WTC11 (cell line): ENCODE results near the gene TIMM23B. TPM values are rescaled to one million over a fixed set of nuclear protein-coding genes. Genes with fewer than 3 reads are reported as not detected.
A peak's percentile ranks its signal among the peaks of the same experiment; 100 is the strongest.
"Not testable (repeated sequence)": the region's sequence is repeated elsewhere in the genome, so short reads cannot be mapped to it uniquely, and the experiment has no call there.

Experiments used
- ATAC-seq: fragments of 200-7000 bp; cut with Tn5 transposase; 2 replicates; pipeline ENCODE4 v1.10.0; 2021; ENCODE audit warnings: mild to moderate bottlenecking, moderate library complexity
- Bru-seq: library from RNA; stranded (reverse); fragments of 400-500 nt; gene quantifications from one replicate; lab custom pipeline; 2021; lab: Mats Ljungman, UMichigan
- CTCF ChIA-PET: fragments of 300-600 bp; sonication (Branson Sonifier 250); formaldehyde crosslinking; loops from one replicate; lab custom pipeline; 2021; ENCODE audit warnings: antibody characterized with exemption; lab: Charles Lee
- POLR2A ChIA-PET: fragments of 350-600 bp; sonication (Branson Sonifier 250); formaldehyde crosslinking; loops from one replicate; lab custom pipeline; 2021; ENCODE audit warnings: antibody characterized with exemption; lab: Charles Lee
- DNase-seq: peaks from one replicate; pipeline ENCODE4 v3.0.0; 2021; ENCODE audit warnings: low spot score
- H3K27ac Mint-ChIP-seq: 2 replicates; pipeline ENCODE4 v1.8.0; 2021; ENCODE audit warnings: mixed read lengths
- H3K27me3 Mint-ChIP-seq: 2 replicates; pipeline ENCODE4 v1.8.0; 2021; ENCODE audit warnings: low read depth, mild to moderate bottlenecking, moderate library complexity, mixed read lengths
- H3K36me3 Mint-ChIP-seq: 2 replicates; pipeline ENCODE4 v1.8.0; 2021; ENCODE audit warnings: mixed read lengths
- H3K4me1 Mint-ChIP-seq: 2 replicates; pipeline ENCODE4 v1.8.0; 2022; ENCODE audit warnings: mixed read lengths
- H3K4me3 Mint-ChIP-seq: 2 replicates; pipeline ENCODE4 v1.8.0; 2021; ENCODE audit warnings: mild to moderate bottlenecking, moderate library complexity, mixed read lengths
- H3K9me3 Mint-ChIP-seq: 2 replicates; pipeline ENCODE4 v1.8.0; 2021; ENCODE audit warnings: mixed read lengths
- ETV6 ChIP-seq: sonication (generic); formaldehyde crosslinking; IDR thresholded peaks from 2 replicates; pipeline ENCODE4 v1.8.1; 2022; ENCODE audit warnings: mild to moderate bottlenecking, missing genetic modification reagents
- FOXK1 ChIP-seq: sonication (generic); formaldehyde crosslinking; IDR thresholded peaks from 2 replicates; pipeline ENCODE4 v1.8.0; 2022; ENCODE audit warnings: mild to moderate bottlenecking, moderate library complexity, missing genetic modification reagents
- FOXP1 ChIP-seq: sonication (generic); formaldehyde crosslinking; IDR thresholded peaks from 2 replicates; pipeline ENCODE4 v1.8.0; 2022; ENCODE audit warnings: missing genetic modification reagents, mild to moderate bottlenecking, moderate library complexity, borderline replicate concordance
- GABPB1 ChIP-seq: sonication (generic); formaldehyde crosslinking; IDR thresholded peaks from 2 replicates; pipeline ENCODE4 v1.8.1; 2023; ENCODE audit warnings: mild to moderate bottlenecking, missing genetic modification reagents
- JUN ChIP-seq: sonication (generic); formaldehyde crosslinking; IDR thresholded peaks from 2 replicates; pipeline ENCODE4 v1.8.0; 2023; ENCODE audit warnings: mild to moderate bottlenecking, missing genetic modification reagents
- MYBL2 ChIP-seq: sonication (generic); formaldehyde crosslinking; IDR thresholded peaks from 2 replicates; pipeline ENCODE4 v1.8.1; 2023; ENCODE audit warnings: mild to moderate bottlenecking, moderate library complexity, missing genetic modification reagents
- SP1 ChIP-seq: sonication (generic); formaldehyde crosslinking; conservative IDR thresholded peaks from 2 replicates; pipeline ENCODE4 v1.8.1; 2022; ENCODE audit warnings: missing genetic modification reagents
- TEAD1 ChIP-seq: sonication (generic); formaldehyde crosslinking; IDR thresholded peaks from 2 replicates; pipeline ENCODE4 v1.8.0; 2022; ENCODE audit warnings: mild to moderate bottlenecking, missing genetic modification reagents
- TEAD4 ChIP-seq: sonication (generic); formaldehyde crosslinking; IDR thresholded peaks from 2 replicates; pipeline ENCODE4 v1.8.0; 2022; ENCODE audit warnings: mild to moderate bottlenecking, missing genetic modification reagents
- long read RNA-seq, 3 experiments: library from RNA in 1 of 3; library from capped mRNA in 1 of 3; library from polyadenylated mRNA in 1 of 3; unstranded in 2 of 3; stranded (forward) in 1 of 3; transcript quantifications; one replicate each; pipeline ENCODE4 v2.0.0, GENCODE V29; 2021
- total RNA-seq: library from RNA; stranded (reverse); gene quantifications from 3 replicates; pipeline ENCODE4 v1.2.3, GENCODE V29; 2021
- TF ChIP-seq, protein P1 (sequence below): sonication (generic); formaldehyde crosslinking; IDR thresholded peaks from 2 replicates; pipeline ENCODE4 v1.8.0; 2023; ENCODE audit warnings: missing genetic modification reagents, mild to moderate bottlenecking, borderline replicate concordance
- TF ChIP-seq, protein P2 (sequence below): sonication (generic); formaldehyde crosslinking; IDR thresholded peaks from 2 replicates; pipeline ENCODE4 v1.8.1; 2023; ENCODE audit warnings: mild to moderate bottlenecking, missing genetic modification reagents, moderate library complexity
- TF ChIP-seq, protein P3 (sequence below): sonication (generic); formaldehyde crosslinking; IDR thresholded peaks from 2 replicates; pipeline ENCODE4 v1.8.0; 2022; ENCODE audit warnings: mild to moderate bottlenecking, missing genetic modification reagents
- TF ChIP-seq, protein P4 (sequence below): sonication (generic); formaldehyde crosslinking; IDR thresholded peaks from 2 replicates; pipeline ENCODE4 v1.8.0; 2022; ENCODE audit warnings: mild to moderate bottlenecking, missing genetic modification reagents

TIMM23B gene, protein sequence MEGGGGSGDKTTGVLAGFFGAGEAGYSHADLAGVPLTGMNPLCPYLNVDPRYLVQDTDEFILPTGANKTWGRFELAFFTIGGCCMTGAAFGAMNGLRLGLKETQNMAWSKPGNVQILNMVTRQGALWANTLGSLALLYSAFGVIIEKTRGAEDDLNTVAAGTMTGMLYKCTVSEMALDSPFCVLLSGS
- total RNA-seq = 18.4 to 19.9 TPM (median 18.7 TPM) in 3 replicates
- Bru-seq, nascent RNA = percentile 92 among the genes with signal in this experiment
- long read RNA-seq, experiment 1, transcript TIMM23B-201 (7 exons, 1,142 nt) = major isoform, 26 of 38 reads
- long read RNA-seq, experiment 1, transcript TIMM23B-203 (8 exons, 2,623 nt) = minor isoform, 6 of 38 reads
- long read RNA-seq, experiment 1, partial matches to known transcripts = 2 of 38 reads
- long read RNA-seq, experiment 1, other reads (novel, unspliced or antisense) = 4 of 38 reads
- long read RNA-seq, experiment 2, partial matches to known transcripts = 1 of 5 reads
- long read RNA-seq, experiment 2, other reads (novel, unspliced or antisense) = 2 of 5 reads
- long read RNA-seq, experiment 3, transcript TIMM23B-201 (7 exons, 1,142 nt) = major isoform, 7 of 7 reads
- long read RNA-seq, experiment 3, partial matches to known transcripts = 0 of 7 reads
- long read RNA-seq, experiment 3, other reads (novel, unspliced or antisense) = 0 of 7 reads

DNA sequence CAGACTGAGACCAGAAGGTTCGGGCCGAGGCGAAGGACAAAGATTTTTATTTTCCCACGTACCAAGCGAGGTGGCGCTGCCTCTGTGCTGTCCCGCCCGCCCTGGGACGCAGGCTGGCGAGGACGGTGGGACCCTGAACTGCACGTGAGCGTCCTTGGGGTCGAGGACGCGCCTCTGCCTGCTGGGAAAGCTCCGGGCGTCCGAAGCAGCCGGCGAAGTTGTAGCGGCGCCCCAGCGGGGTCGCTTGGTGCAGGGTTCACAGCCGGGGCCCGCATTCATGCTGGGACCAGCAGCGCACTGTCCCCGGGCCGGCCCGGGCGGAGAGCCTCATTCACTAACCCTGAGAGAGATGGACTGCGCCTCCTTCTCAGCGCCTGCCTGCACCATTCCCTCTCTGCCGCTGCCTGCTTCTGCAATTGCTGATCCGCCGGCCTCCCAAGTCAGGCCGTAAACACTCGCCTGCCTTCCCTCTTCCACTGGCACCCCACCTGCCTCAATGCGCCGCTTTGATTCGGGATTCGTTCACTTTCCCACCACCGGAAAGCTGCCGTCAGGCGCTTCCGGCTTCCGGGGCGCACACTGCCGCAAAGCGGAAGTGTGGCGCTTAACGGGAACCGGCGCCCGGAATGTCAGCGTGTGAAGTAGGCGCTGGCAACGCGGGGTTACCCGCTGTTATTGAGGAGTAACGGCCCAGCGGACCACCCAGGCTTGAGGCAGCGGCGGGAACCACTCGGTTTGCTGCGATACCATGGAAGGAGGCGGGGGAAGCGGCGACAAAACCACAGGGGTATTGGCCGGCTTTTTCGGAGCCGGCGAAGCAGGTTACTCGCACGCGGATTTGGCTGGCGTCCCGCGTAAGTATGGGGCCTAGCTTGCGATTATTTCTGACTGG is at the start of gene TIMM23B, which contains the start of gene PARG:
Gene TIMM23B (plus strand): TSS at position 607 of the 892 bp plus-strand sequence. CDS start 142 bp downstream, at position 749.
Gene PARG (minus strand): TSS at position 581 of the 892 bp plus-strand sequence. CDS start 302 bp downstream, at position 279.
- Mint-ChIP-seq H3K36me3 (peaks cover 14% of the 10 kb centered on the region), H3K27ac (peak within 1 kb of the TSS; percentile 97), H3K4me1 (peaks cover 12% of the 10 kb centered on the region), H3K4me3 (peak within 1 kb of the TSS; percentile 98)
- DNase-seq = peak; percentile 84
- H3K9me3 Mint-ChIP-seq = not testable (repeated sequence)
- POLR2A ChIA-PET = interaction anchor here (0.6 kb wide), 1 partner anchor 104 kb away, joined by 6 read pairs; no protein-coding TSS in a partner anchor
- TF ChIP-seq JUN (CRISPR knock-in tag) (peak; percentile 41; the same call in 1 of the 2 replicates), GABPB1 (CRISPR knock-in tag) (0 out of 2 replicates have a peak, but pooled peaks have one; percentile 54), MYBL2 (peak; percentile 62; the same call in 1 of the 2 replicates), ETV6 (peak; percentile 80), SP1 (CRISPR knock-in tag) (0 out of 2 replicates have a peak, but pooled peaks have one; percentile 39), TEAD4 (CRISPR knock-in tag) (peak; percentile 71), FOXK1 (CRISPR knock-in tag) (peak; percentile 59; the same call in 1 of the 2 replicates), FOXP1 (peak; percentile 13; the same call in 1 of the 2 replicates), TEAD1 (peak; percentile 92)
- TF ChIP-seq, protein P1, sequence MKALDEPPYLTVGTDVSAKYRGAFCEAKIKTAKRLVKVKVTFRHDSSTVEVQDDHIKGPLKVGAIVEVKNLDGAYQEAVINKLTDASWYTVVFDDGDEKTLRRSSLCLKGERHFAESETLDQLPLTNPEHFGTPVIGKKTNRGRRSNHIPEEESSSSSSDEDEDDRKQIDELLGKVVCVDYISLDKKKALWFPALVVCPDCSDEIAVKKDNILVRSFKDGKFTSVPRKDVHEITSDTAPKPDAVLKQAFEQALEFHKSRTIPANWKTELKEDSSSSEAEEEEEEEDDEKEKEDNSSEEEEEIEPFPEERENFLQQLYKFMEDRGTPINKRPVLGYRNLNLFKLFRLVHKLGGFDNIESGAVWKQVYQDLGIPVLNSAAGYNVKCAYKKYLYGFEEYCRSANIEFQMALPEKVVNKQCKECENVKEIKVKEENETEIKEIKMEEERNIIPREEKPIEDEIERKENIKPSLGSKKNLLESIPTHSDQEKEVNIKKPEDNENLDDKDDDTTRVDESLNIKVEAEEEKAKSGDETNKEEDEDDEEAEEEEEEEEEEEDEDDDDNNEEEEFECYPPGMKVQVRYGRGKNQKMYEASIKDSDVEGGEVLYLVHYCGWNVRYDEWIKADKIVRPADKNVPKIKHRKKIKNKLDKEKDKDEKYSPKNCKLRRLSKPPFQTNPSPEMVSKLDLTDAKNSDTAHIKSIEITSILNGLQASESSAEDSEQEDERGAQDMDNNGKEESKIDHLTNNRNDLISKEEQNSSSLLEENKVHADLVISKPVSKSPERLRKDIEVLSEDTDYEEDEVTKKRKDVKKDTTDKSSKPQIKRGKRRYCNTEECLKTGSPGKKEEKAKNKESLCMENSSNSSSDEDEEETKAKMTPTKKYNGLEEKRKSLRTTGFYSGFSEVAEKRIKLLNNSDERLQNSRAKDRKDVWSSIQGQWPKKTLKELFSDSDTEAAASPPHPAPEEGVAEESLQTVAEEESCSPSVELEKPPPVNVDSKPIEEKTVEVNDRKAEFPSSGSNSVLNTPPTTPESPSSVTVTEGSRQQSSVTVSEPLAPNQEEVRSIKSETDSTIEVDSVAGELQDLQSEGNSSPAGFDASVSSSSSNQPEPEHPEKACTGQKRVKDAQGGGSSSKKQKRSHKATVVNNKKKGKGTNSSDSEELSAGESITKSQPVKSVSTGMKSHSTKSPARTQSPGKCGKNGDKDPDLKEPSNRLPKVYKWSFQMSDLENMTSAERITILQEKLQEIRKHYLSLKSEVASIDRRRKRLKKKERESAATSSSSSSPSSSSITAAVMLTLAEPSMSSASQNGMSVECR = peak; percentile 56; the same call in 1 of the 2 replicates
- TF ChIP-seq, protein P2, sequence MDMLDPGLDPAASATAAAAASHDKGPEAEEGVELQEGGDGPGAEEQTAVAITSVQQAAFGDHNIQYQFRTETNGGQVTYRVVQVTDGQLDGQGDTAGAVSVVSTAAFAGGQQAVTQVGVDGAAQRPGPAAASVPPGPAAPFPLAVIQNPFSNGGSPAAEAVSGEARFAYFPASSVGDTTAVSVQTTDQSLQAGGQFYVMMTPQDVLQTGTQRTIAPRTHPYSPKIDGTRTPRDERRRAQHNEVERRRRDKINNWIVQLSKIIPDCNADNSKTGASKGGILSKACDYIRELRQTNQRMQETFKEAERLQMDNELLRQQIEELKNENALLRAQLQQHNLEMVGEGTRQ (CRISPR knock-in tag) = peak; percentile 36; the same call in 1 of the 2 replicates
- TF ChIP-seq, protein P3, sequence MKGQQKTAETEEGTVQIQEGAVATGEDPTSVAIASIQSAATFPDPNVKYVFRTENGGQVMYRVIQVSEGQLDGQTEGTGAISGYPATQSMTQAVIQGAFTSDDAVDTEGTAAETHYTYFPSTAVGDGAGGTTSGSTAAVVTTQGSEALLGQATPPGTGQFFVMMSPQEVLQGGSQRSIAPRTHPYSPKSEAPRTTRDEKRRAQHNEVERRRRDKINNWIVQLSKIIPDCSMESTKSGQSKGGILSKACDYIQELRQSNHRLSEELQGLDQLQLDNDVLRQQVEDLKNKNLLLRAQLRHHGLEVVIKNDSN (CRISPR knock-in tag) = peak; percentile 33; the same call in 1 of the 2 replicates
- TF ChIP-seq, protein P4, sequence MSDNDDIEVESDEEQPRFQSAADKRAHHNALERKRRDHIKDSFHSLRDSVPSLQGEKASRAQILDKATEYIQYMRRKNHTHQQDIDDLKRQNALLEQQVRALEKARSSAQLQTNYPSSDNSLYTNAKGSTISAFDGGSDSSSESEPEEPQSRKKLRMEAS (CRISPR knock-in tag) = peak; percentile 83
- TF ChIP-seq, all 79 proteins: peak for 13; not testable (repeated sequence) for 66
- H3K27me3 Mint-ChIP-seq, CTCF ChIA-PET: not testable (repeated sequence)
- peak; percentile 80 for ATAC-seq

DNA sequence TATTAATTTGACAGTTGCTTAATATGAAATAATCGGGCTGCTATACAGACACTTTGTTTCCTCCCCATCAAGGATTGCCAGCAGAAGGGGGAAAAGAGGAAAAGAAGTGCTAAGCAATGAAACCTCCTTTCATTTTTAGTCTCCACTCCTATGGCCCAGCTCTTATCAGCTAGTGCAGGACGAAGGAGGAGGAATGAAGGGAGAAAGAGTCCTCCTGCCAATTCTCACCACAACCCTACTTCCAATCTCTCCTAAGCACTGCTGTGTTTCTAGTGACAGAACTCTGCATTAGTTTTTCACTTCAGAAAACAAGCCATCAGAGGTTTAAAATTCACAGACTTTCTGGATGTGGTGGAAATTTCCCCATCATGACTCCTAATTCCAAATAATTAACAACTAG is 41.9 kb upstream of the TIMM23B start:
- H3K27me3 Mint-ChIP-seq, H3K27ac Mint-ChIP-seq, CTCF ChIA-PET, POLR2A ChIA-PET, ATAC-seq, H3K4me1 Mint-ChIP-seq, H3K4me3 Mint-ChIP-seq, DNase-seq: not testable (repeated sequence)
- Mint-ChIP-seq H3K9me3 (peaks cover 12% of the 10 kb centered on the region), H3K36me3 (peaks cover 26% of the 10 kb centered on the region)

DNA sequence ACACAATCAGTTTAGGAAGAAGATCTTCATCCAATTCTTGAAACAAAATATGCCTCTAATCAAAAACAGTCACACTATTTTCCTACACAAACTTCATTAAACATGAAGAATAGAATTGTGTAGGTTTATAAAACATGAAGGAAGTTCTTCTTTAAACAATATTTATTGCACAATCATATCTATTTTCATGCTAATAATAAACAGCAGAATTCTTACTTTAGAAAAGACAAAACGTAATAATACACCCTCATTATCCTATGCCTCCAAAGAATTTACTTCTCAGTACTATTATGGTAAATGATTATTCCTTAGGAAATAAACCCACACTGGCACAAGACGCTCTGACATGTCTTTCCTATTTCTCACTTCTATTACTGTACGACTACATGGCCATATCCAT is 41.4 kb upstream of the TIMM23B start:
- POLR2A ChIA-PET, H3K4me3 Mint-ChIP-seq, DNase-seq, H3K27ac Mint-ChIP-seq, H3K27me3 Mint-ChIP-seq, CTCF ChIA-PET, ATAC-seq, H3K4me1 Mint-ChIP-seq: not testable (repeated sequence)
- Mint-ChIP-seq H3K9me3 (peaks cover 12% of the 10 kb centered on the region), H3K36me3 (peaks cover 24% of the 10 kb centered on the region)

DNA sequence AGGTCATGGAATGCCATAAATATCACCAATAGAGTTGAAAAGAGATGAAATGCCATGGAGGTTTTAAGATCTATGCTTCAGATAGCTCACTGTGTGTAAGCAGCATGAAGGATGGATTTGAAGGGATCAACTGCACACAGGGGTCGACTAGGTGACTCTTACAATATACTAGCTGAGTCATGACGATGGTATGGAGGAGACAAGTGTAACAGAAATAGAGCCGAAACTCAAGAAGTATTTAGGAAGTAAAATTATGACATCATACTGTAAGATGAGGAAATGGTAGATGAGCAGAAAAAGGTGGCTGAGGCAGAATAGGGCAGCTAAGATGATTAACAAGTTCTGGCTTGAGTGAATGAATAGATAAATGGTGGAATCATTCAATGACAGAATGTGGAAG is 38.0 kb upstream of the TIMM23B start:
- H3K9me3 Mint-ChIP-seq, H3K4me1 Mint-ChIP-seq, DNase-seq, CTCF ChIA-PET, H3K36me3 Mint-ChIP-seq, H3K27me3 Mint-ChIP-seq, POLR2A ChIA-PET, ATAC-seq, H3K27ac Mint-ChIP-seq, H3K4me3 Mint-ChIP-seq: not testable (repeated sequence)

DNA sequence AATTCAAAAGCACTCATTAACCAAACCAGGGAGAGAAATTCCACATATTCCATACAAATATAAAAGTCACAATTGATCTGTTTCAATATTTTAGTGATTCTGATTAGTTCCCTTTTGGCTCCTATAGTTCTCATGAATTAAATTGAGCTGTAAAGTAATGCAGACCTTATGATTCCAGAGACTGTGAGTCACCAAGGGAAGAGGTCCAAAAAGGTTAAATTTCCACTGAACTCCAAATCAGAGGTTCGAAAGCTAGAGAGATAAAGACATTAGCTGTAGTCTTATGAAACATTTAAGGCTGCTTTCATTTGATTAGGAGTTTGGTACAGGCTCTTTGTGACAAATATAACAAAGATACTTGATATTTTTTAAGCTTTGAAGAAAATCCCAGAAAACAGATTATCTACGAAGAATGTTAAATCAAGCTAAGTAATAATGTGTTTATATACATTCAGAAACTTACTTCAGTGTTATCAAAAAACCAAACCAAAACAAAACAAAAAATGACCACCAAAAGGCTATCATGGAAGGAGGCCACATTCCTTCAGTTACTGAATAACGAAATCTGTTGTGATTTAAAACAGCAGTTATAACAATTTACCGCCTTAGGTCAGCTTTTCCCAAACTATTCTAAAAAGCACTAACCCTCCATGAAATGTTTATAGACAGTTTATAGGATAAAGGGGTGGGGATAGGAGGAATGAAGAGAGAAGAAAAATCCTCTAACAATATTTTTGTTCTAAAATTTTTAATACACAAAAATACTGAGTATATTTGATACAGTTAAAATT is 33.4 kb upstream of the TIMM23B start:
- CTCF ChIA-PET, DNase-seq, H3K9me3 Mint-ChIP-seq, H3K4me3 Mint-ChIP-seq, H3K27me3 Mint-ChIP-seq, H3K27ac Mint-ChIP-seq, H3K36me3 Mint-ChIP-seq, POLR2A ChIA-PET, H3K4me1 Mint-ChIP-seq, ATAC-seq: not testable (repeated sequence)
